ENCODE data around the gene BAX. TPM values are rescaled to one million over a fixed set of nuclear protein-coding genes. Genes with fewer than 3 reads are reported as not detected.

The BAX gene
- total RNA-seq (10 to 100 TPM; 10.8 to 18.7 TPM), polyA plus RNA-seq (10 to 100 TPM; 10.5 to 27.0 TPM)

- Histone ChIP-seq H3K9ac (ENCODE audit: low read depth in 1 of 2, low read length in 2 of 2) (peak within 1 kb of the TSS; percentile 87 to 94), H3K4me3 (ENCODE audit: low read depth in 1 of 3, low read length in 3 of 3) (peak within 1 kb of the TSS; percentile 62 to 96 (median 95)), H3K9me3 (ENCODE audit: control insufficient read depth in 4 of 4, low read length in 3 of 4) (no peaks in the 10 kb centered on the region), H3K4me1 (ENCODE audit: control insufficient read depth in 4 of 4, insufficient read depth in 4 of 4, low read length in 3 of 4) (peaks cover 4 to 14% (median 11%) of the 10 kb centered on the region in 4 donors), H3K36me3 (ENCODE audit: control insufficient read depth in 4 of 4, insufficient read depth in 3 of 4, low read depth in 1 of 4, low read length in 3 of 4) (no peaks in the 10 kb centered on the region), H3K27ac (ENCODE audit: low read depth in 1 of 2, low read length in 2 of 2) (peak within 1 kb of the TSS; percentile 76 to 79), H3K27me3 (ENCODE audit: control insufficient read depth in 4 of 4, insufficient read depth in 4 of 4, low read length in 3 of 4) (no peaks in the 10 kb centered on the region)
- DNase-seq (ENCODE audit: low spot score), result peak; percentile 99
- WGBS, result under 1% methylated on average over 71 of the region's 71 CpGs
- TF ChIP-seq, protein P1, sequence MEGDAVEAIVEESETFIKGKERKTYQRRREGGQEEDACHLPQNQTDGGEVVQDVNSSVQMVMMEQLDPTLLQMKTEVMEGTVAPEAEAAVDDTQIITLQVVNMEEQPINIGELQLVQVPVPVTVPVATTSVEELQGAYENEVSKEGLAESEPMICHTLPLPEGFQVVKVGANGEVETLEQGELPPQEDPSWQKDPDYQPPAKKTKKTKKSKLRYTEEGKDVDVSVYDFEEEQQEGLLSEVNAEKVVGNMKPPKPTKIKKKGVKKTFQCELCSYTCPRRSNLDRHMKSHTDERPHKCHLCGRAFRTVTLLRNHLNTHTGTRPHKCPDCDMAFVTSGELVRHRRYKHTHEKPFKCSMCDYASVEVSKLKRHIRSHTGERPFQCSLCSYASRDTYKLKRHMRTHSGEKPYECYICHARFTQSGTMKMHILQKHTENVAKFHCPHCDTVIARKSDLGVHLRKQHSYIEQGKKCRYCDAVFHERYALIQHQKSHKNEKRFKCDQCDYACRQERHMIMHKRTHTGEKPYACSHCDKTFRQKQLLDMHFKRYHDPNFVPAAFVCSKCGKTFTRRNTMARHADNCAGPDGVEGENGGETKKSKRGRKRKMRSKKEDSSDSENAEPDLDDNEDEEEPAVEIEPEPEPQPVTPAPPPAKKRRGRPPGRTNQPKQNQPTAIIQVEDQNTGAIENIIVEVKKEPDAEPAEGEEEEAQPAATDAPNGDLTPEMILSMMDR (IDR thresholded peaks at IDR 0.05; ENCODE audit: low read depth, low read length, missing input control), result no peak
- TF ChIP-seq YY1 (IDR thresholded peaks at IDR 0.05), result peak; percentile 99
- TF ChIP-seq JUND (IDR thresholded peaks at IDR 0.05), result no peak
- no peak for TF ChIP-seq HNF4A (conservative IDR thresholded peaks at IDR 0.05)
- TF ChIP-seq GABPA (IDR thresholded peaks at IDR 0.05 in 1 of 2, conservative IDR thresholded peaks at IDR 0.05 in 1 of 2), result no peak
- no peak for TF ChIP-seq NR2F2 (IDR thresholded peaks at IDR 0.05)
- no peak for TF ChIP-seq REST (IDR thresholded peaks at IDR 0.05)
- TF ChIP-seq FOXA2 (IDR thresholded peaks at IDR 0.05), result no peak
- TF ChIP-seq, protein P2, sequence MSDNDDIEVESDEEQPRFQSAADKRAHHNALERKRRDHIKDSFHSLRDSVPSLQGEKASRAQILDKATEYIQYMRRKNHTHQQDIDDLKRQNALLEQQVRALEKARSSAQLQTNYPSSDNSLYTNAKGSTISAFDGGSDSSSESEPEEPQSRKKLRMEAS (IDR thresholded peaks at IDR 0.05), result peak; percentile 25
- TF ChIP-seq EGR1 (IDR thresholded peaks at IDR 0.05; ENCODE audit: low read depth in 2 of 2), result peak in 1 of 2 donors; percentile 26
- peak; percentile 58 for TF ChIP-seq SP1 (IDR thresholded peaks at IDR 0.05)
- no peak for TF ChIP-seq HNF4G (IDR thresholded peaks at IDR 0.05)
- TF ChIP-seq, protein P3, sequence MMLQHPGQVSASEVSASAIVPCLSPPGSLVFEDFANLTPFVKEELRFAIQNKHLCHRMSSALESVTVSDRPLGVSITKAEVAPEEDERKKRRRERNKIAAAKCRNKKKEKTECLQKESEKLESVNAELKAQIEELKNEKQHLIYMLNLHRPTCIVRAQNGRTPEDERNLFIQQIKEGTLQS (IDR thresholded peaks at IDR 0.05), result no peak
- peak; percentile 15 to 30 for TF ChIP-seq RAD21 (IDR thresholded peaks at IDR 0.05)
- no peak for TF ChIP-seq FOXA1 (IDR thresholded peaks at IDR 0.05)
- no peak for TF ChIP-seq TAF1 (conservative IDR thresholded peaks at IDR 0.05)
- TF ChIP-seq RXRA (IDR thresholded peaks at IDR 0.05), result no peak
- TF ChIP-seq, protein P4, sequence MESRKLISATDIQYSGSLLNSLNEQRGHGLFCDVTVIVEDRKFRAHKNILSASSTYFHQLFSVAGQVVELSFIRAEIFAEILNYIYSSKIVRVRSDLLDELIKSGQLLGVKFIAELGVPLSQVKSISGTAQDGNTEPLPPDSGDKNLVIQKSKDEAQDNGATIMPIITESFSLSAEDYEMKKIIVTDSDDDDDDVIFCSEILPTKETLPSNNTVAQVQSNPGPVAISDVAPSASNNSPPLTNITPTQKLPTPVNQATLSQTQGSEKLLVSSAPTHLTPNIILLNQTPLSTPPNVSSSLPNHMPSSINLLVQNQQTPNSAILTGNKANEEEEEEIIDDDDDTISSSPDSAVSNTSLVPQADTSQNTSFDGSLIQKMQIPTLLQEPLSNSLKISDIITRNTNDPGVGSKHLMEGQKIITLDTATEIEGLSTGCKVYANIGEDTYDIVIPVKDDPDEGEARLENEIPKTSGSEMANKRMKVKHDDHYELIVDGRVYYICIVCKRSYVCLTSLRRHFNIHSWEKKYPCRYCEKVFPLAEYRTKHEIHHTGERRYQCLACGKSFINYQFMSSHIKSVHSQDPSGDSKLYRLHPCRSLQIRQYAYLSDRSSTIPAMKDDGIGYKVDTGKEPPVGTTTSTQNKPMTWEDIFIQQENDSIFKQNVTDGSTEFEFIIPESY (IDR thresholded peaks at IDR 0.05), result no peak
These were observed at the start of gene BAX for GRCh38 chr19:48954595-48955307. Gene BAX (plus strand): TSS chr19:48954875. CDS start chr19:48954929, 54 bp downstream.

All from liver (tissue), 9 donors.